ENCODE data around the gene TDRD10. TPM values are rescaled to one million over a fixed set of nuclear protein-coding genes. Genes with fewer than 3 reads are reported as not detected.

TDRD10 gene
- total RNA-seq, 1 experiment from 2014 or later = 0.31 TPM

DNA sequence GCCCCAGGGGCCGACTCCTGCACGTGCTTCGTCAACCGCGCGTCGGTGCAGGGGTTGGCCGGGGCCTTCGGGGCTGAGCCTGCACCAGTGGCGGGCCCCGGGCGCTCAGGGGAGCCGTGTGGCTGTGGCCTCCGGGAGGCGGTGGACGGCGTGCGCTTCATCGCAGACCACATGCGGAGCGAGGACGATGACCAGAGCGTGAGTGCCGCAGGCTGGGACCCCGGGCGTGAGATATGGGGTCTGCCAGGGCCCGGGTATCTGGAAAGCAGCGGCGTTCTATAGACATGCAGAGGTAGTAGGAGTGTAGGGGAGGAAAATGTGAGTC lies 69.9 kb downstream of the TDRD10 start:
- Histone ChIP-seq H2BK20ac (ENCODE audit: low read depth, low read length, poor library complexity, severe bottlenecking) (no peak overlapping the region), H3T11ph (ENCODE audit: low read length) (no peak overlapping the region), H2AFZ (ENCODE audit: low read length) (no peak overlapping the region), H3K18ac (ENCODE audit: insufficient read length, low read depth, low read length) (no peak overlapping the region), H2BK5ac (ENCODE audit: insufficient read length, low read length) (no peak overlapping the region), H3K4me2 (ENCODE audit: insufficient read depth, insufficient read length, low read length) (no peak overlapping the region), H3K56ac (ENCODE audit: insufficient read length, low read depth, low read length) (no peak overlapping the region), H3K27me3 (ENCODE audit: insufficient read depth, low read length) (no peaks in the 10 kb centered on the region), H4K8ac (replicated peaks; ENCODE audit: insufficient read length, low read depth, low read length) (no peak overlapping the region), H4K5ac (ENCODE audit: insufficient read length, low read depth, low read length) (no peak overlapping the region), H2AK5ac (ENCODE audit: insufficient read length, low read length) (no peak overlapping the region), H3K14ac (ENCODE audit: insufficient read depth, low read length) (no peak overlapping the region), H3K23me2 (ENCODE audit: insufficient read length, low read depth, low read length, poor library complexity, severe bottlenecking) (peaks cover 10% of the 10 kb centered on the region), H2BK12ac (ENCODE audit: insufficient read length, low read depth, low read length) (no peak overlapping the region), H2BK120ac (ENCODE audit: low read depth, low read length, poor library complexity, severe bottlenecking) (no peak overlapping the region), H2BK15ac (ENCODE audit: low read depth, low read length) (no peak overlapping the region), H3K9ac (ENCODE audit: extremely low read depth, insufficient read length, low read length) (no peak overlapping the region), H3K27ac (ENCODE audit: insufficient read length, low read depth, low read length) (no peak overlapping the region), H3K4ac (ENCODE audit: low read depth, low read length) (no peak overlapping the region), H3K79me1 (ENCODE audit: insufficient read depth, low read depth, low read length, poor library complexity, severe bottlenecking) (no peaks in the 10 kb centered on the region), H4K20me1 (ENCODE audit: control insufficient read depth, insufficient read depth, insufficient read length) (no peaks in the 10 kb centered on the region), H4K91ac (ENCODE audit: insufficient read length, low read depth, low read length) (no peak overlapping the region), H3K4me1 (ENCODE audit: insufficient read depth, low read length) (no peaks in the 10 kb centered on the region; the same call in 1 of the 2 replicates), H3K79me2 (ENCODE audit: insufficient read depth, low read length) (no peaks in the 10 kb centered on the region), H3K9me3 (ENCODE audit: control insufficient read depth, low read depth, low read length) (no peaks in the 10 kb centered on the region), H3K23ac (ENCODE audit: insufficient read length, low read depth, low read length) (no peak overlapping the region)
- Mint-ChIP-seq H3K36me3 (ENCODE audit: insufficient read depth in 1 of 3, low read depth in 3 of 3) (peaks cover 0 to 5% (median 5%) of the 10 kb centered on the region in 3 experiments; a peak in 4 of 7 replicates), H3K27ac (peak overlapping the region in 1 of 3 experiments; percentile 88; a peak in 2 of 7 replicates), H3K4me3 (no peak overlapping the region), H3K27me3 (ENCODE audit: low read depth) (peaks cover 6% of the 10 kb centered on the region), H3K4me1 (peaks cover 32 to 42% of the 10 kb centered on the region in 2 experiments), H3K9me3 (no peaks in the 10 kb centered on the region)
- no peak for TF ChIP-seq CTCF (conservative IDR thresholded peaks at IDR 0.05)
- WGBS (ENCODE audit: extremely low coverage, insufficient read length, low lambda C conversion rate) = no CpG with 5 or more reads among the region's 29 CpGs
- DNase-seq = no peak
